HepG2 (cell line): ENCODE data around the gene MT1F. TPM values are rescaled to one million over a fixed set of nuclear protein-coding genes. Genes with fewer than 3 reads are reported as not detected.

Source experiments
- ATAC-seq: fragments of 200-7000 bp; cut with Tn5 transposase; 3 replicates; pipeline ENCODE4 v1.9.1; 2020; ENCODE audit warnings: mild to moderate bottlenecking, moderate library complexity
- BruUV-seq: library from RNA; stranded (reverse); fragments of 400-500 nt; replicated peaks from 2 replicates; lab custom pipeline; 2021; lab: Mats Ljungman, UMichigan
- CTCF ChIA-PET: fragments of 300-600 bp; formaldehyde crosslinking; extraction: SDS; loops from one replicate; lab custom pipeline; 2021; ENCODE audit warnings: low total read pairs, inconsistent platforms, low intra/inter-chr PET ratio; lab: Yijun Ruan, JAX
- POLR2A ChIA-PET: fragments of 350-600 bp; sonication (Branson Sonifier 250); formaldehyde crosslinking; loops from one replicate; lab custom pipeline; 2020; ENCODE audit warnings: antibody characterized with exemption, inconsistent platforms; lab: Yijun Ruan, JAX
- DNase-seq: peaks from one replicate; pipeline ENCODE4 v3.0.0-alpha.2; 2015; ENCODE audit warnings: low spot score
- FAIRE-seq: peaks from 3 replicates; lab custom pipeline; 2011; peaks lifted over from hg19 to GRCh38; lab: Jason Lieb, UNC
- H2AFZ ChIP-seq: one replicate; pipeline ENCODE4 v1.6.1; 2011; ENCODE audit warnings: low read length, inconsistent platforms
- H3K27ac ChIP-seq: fragments of 300-600 bp; 3 replicates; pipeline ENCODE4 v1.8.0; 2011; ENCODE audit warnings: mixed run types, mild to moderate bottlenecking, mixed read lengths, low read length, inconsistent platforms; ENCODE audit not compliant: insufficient read depth; ENCODE audit errors: extremely low read length
- H3K27me3 ChIP-seq, 2 experiments: fragments of 200-600 bp in 1 of 2; 2 replicates in 1 of 2; 3 replicates in 1 of 2; pipeline versions ENCODE4 v1.6.0 to v1.8.0; 2011; ENCODE audit warnings: low read length in 2 of 2, mild to moderate bottlenecking in 2 of 2, moderate library complexity in 2 of 2, inconsistent platforms in 1 of 2; ENCODE audit not compliant: insufficient read depth in 2 of 2, control insufficient read depth in 1 of 2
- H3K36me3 ChIP-seq, 2 experiments: fragments of 200-600 bp in 1 of 2; replicated peaks in 1 of 2; 2 replicates in 1 of 2; 3 replicates in 1 of 2; pipeline versions ENCODE4 v1.5.1 to v1.8.0; 2011; ENCODE audit warnings: low read length in 2 of 2, inconsistent platforms in 1 of 2; ENCODE audit not compliant: insufficient read depth in 2 of 2, control insufficient read depth in 1 of 2
- H3K4me1 ChIP-seq: 2 replicates; pipeline ENCODE4 v1.5.1; 2012; ENCODE audit warnings: low read length, inconsistent platforms; ENCODE audit not compliant: insufficient read depth
- H3K4me2 ChIP-seq: 2 replicates; pipeline ENCODE4 v1.6.0; 2011; ENCODE audit warnings: low read depth, low read length, inconsistent platforms
- H3K4me3 ChIP-seq, 3 experiments: fragments of 200-600 bp in 1 of 3; sonication (generic), shearing (Covaris generic) in 1 of 3; replicated peaks in 1 of 3; 2 replicates each; pipeline ENCODE4 v1.5.1; 2011 to 2016; ENCODE audit warnings: low read length in 3 of 3, inconsistent platforms in 2 of 3, low read depth in 2 of 3, mild to moderate bottlenecking in 2 of 3, control low read depth in 1 of 3, mixed read lengths in 1 of 3; ENCODE audit not compliant: insufficient read depth in 1 of 3
- H3K79me2 ChIP-seq: one replicate; pipeline ENCODE4 v1.6.1; 2011; ENCODE audit warnings: low read length, inconsistent platforms; ENCODE audit not compliant: insufficient read depth
- H3K9ac ChIP-seq: 2 replicates; pipeline ENCODE4 v1.6.0; 2011; ENCODE audit warnings: mild to moderate bottlenecking, low read depth, low read length, inconsistent platforms; ENCODE audit not compliant: insufficient read depth
- H3K9me3 ChIP-seq: 2 replicates; pipeline ENCODE4 v1.5.1; 2012; ENCODE audit warnings: mild to moderate bottlenecking, low read length
- H4K20me1 ChIP-seq: 2 replicates; pipeline ENCODE4 v1.6.0; 2011; ENCODE audit warnings: inconsistent platforms, mild to moderate bottlenecking, low read length, moderate library complexity; ENCODE audit not compliant: insufficient read depth
- FOSL2 ChIP-seq: sonication (generic); formaldehyde crosslinking; IDR thresholded peaks from 2 replicates; pipeline ENCODE4 v1.4.0; 2020; ENCODE audit warnings: missing genetic modification reagents
- HIVEP1 ChIP-seq: sonication (generic); formaldehyde crosslinking; IDR thresholded peaks from 2 replicates; pipeline ENCODE4 v1.4.0; 2020; ENCODE audit warnings: mild to moderate bottlenecking, missing genetic modification reagents
- NFYB ChIP-seq: sonication (generic); formaldehyde crosslinking; IDR thresholded peaks from 2 replicates; pipeline ENCODE4 v1.4.0; 2020; ENCODE audit warnings: missing genetic modification reagents
- RXRB ChIP-seq: IDR thresholded peaks from 2 replicates; pipeline ENCODE4 v1.6.1; 2016; ENCODE audit warnings: borderline replicate concordance, missing genetic modification reagents, missing compliant biosample characterization
- SP1 ChIP-seq, 2 experiments: fragments of 450-650 bp in 1 of 2; sonication (generic) in 1 of 2; formaldehyde crosslinking in 1 of 2; IDR thresholded peaks; 2 replicates each; pipeline versions ENCODE4 v1.4.0 to v1.6.1; 2016 to 2020; ENCODE audit warnings: missing genetic modification reagents in 1 of 2
- ZNF142 ChIP-seq: sonication (generic); formaldehyde crosslinking; IDR thresholded peaks from 2 replicates; pipeline ENCODE4 v1.4.0; 2020; ENCODE audit warnings: missing genetic modification reagents
- ZNF432 ChIP-seq: sonication (generic); formaldehyde crosslinking; IDR thresholded peaks from 2 replicates; pipeline ENCODE4 v1.5.0; 2020; ENCODE audit warnings: missing genetic modification reagents, mild to moderate bottlenecking, borderline replicate concordance
- WGBS: methylation state at CpG from one replicate; pipeline ENCODE4 v1.1.6; 2017; ENCODE audit warnings: low lambda C conversion rate; 5-methylcytosine and 5-hydroxymethylcytosine counted together
- in situ Hi-C: cut with HindIII; loops from 2 replicates; pipeline ENCODE4 v1.10.0; 2017; ENCODE audit warnings: low pct_unique_long_range_greater_than_20kb; ENCODE audit not compliant: extremely low pct_ligation_motif_present
- intact Hi-C: fragments of 100-400 bp; cut with micrococcal nuclease; formaldehyde crosslinking; loops from one replicate; pipeline ENCODE4 v1.10.0; 2022; ENCODE audit not compliant: unreplicated experiment
- polyA plus RNA-seq, 8 experiments: library from polyadenylated mRNA; depleted of rRNA in 3 of 8; stranded (reverse) in 7 of 8; unstranded in 1 of 8; fragments of >200 nt; fragmentation: Illumina TruSeq in 4 of 8; extraction: Trizol in 4 of 8; gene quantifications; 2 replicates each; pipeline versions ENCODE4 v1.2.1 to v1.2.3, GENCODE V29; 2011 to 2016; ENCODE audit warnings: low read depth in 4 of 8, missing spikeins in 1 of 8, mixed read lengths in 1 of 8; ENCODE audit not compliant: insufficient read depth in 1 of 8
- total RNA-seq, 5 experiments: library from RNA; depleted of rRNA; stranded (reverse); fragments of >200 nt; fragmentation: Illumina TruSeq; extraction: Trizol; gene quantifications; 2 replicates each; pipeline ENCODE4 v1.2.3, GENCODE V29; 2016; ENCODE audit warnings: low read depth in 1 of 5
- TF ChIP-seq, protein P1 (sequence below): sonication (generic); formaldehyde crosslinking; IDR thresholded peaks from 2 replicates; pipeline ENCODE4 v1.9.0; 2022; ENCODE audit warnings: missing genetic modification reagents, mild to moderate bottlenecking, borderline replicate concordance
- TF ChIP-seq, protein P2 (sequence below), 2 experiments: sonication (generic) in 1 of 2; formaldehyde crosslinking in 1 of 2; IDR thresholded peaks; 2 replicates each; pipeline versions ENCODE4 v1.4.0 to v1.6.1; 2016 to 2020; ENCODE audit warnings: borderline replicate concordance in 1 of 2, low read depth in 1 of 2, mild to moderate bottlenecking in 1 of 2, missing genetic modification reagents in 1 of 2
- TF ChIP-seq, protein P3 (sequence below): sonication (generic); formaldehyde crosslinking; IDR thresholded peaks from 2 replicates; pipeline ENCODE4 v1.5.1; 2020; ENCODE audit warnings: missing genetic modification reagents, mild to moderate bottlenecking, borderline replicate concordance

The MT1F gene
- total and polyA plus RNA-seq, 2 of the 13 experiments (the other 11 are each of a cell fraction or from before 2014, with no cell fraction given) = 1.9 to 169 TPM

- ATAC-seq (no peak), DNase-seq (no peak), FAIRE-seq (no peak)
- ChIA-PET CTCF (no interaction called here), POLR2A (no interaction called here)
- WGBS = 39% methylated on average over 10 of the region's 10 CpGs
- Histone ChIP-seq H4K20me1 (no peaks in the 10 kb centered on the region), H3K27ac (no peak overlapping the region), H3K4me2 (no peak overlapping the region), H3K9ac (no peak overlapping the region), H3K36me3 (no peaks in the 10 kb centered on the region), H3K4me3 (no peak overlapping the region), H3K4me1 (peaks cover 35% of the 10 kb centered on the region), H3K27me3 (peaks cover 6 to 73% of the 10 kb centered on the region in 2 experiments; a peak in 4 of 5 replicates), H3K9me3 (no peaks in the 10 kb centered on the region), H3K79me2 (no peaks in the 10 kb centered on the region), H2AFZ (no peak overlapping the region)
- in situ Hi-C loops (no loop called here), intact Hi-C loops (no loop called here)
- no TSS peak for BruUV-seq
- TF ChIP-seq SP1 (IDR thresholded peaks at IDR 0.05) (no peak), SP1 (CRISPR knock-in tag; IDR thresholded peaks at IDR 0.05) (no peak), FOSL2 (CRISPR knock-in tag) (0 out of 2 replicates have a peak, but pooled peaks have one; percentile 18), HIVEP1 (no peak), RXRB (no peak), ZNF432 (CRISPR knock-in tag) (no peak), NFYB (CRISPR knock-in tag) (no peak), ZNF142 (no peak)
- TF ChIP-seq, protein P1, sequence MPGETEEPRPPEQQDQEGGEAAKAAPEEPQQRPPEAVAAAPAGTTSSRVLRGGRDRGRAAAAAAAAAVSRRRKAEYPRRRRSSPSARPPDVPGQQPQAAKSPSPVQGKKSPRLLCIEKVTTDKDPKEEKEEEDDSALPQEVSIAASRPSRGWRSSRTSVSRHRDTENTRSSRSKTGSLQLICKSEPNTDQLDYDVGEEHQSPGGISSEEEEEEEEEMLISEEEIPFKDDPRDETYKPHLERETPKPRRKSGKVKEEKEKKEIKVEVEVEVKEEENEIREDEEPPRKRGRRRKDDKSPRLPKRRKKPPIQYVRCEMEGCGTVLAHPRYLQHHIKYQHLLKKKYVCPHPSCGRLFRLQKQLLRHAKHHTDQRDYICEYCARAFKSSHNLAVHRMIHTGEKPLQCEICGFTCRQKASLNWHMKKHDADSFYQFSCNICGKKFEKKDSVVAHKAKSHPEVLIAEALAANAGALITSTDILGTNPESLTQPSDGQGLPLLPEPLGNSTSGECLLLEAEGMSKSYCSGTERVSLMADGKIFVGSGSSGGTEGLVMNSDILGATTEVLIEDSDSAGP (CRISPR knock-in tag) = 0 out of 2 replicates have a peak, but pooled peaks have one; percentile 3
- TF ChIP-seq, protein P2, sequence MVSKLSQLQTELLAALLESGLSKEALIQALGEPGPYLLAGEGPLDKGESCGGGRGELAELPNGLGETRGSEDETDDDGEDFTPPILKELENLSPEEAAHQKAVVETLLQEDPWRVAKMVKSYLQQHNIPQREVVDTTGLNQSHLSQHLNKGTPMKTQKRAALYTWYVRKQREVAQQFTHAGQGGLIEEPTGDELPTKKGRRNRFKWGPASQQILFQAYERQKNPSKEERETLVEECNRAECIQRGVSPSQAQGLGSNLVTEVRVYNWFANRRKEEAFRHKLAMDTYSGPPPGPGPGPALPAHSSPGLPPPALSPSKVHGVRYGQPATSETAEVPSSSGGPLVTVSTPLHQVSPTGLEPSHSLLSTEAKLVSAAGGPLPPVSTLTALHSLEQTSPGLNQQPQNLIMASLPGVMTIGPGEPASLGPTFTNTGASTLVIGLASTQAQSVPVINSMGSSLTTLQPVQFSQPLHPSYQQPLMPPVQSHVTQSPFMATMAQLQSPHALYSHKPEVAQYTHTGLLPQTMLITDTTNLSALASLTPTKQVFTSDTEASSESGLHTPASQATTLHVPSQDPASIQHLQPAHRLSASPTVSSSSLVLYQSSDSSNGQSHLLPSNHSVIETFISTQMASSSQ (IDR thresholded peaks at IDR 0.05; ENCODE audit: low read depth) = no peak
- TF ChIP-seq, protein P2 (CRISPR knock-in tag; IDR thresholded peaks at IDR 0.05; ENCODE audit: borderline replicate concordance) = no peak
- TF ChIP-seq, protein P3, sequence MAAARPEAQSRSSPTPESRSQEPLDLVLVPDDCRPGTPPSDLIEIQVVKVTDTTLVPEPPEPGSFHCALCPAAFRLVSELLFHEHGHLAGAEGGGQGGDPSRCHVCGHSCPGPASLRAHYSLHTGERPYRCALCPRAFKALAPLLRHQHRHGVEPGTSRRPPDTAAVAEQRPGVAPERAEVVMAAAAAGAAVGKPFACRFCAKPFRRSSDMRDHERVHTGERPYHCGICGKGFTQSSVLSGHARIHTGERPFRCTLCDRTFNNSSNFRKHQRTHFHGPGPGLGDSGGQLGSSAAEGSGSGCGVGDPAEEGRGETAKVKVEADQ (CRISPR knock-in tag) = no peak
These were observed 26.6 kb upstream of the MT1F start for GRCh38 chr16:56631197-56631596.
